GM19023 (cell line): ENCODE results near the gene GREM2.

Experiments used
- ATAC-seq: cut with Tn5 transposase; IDR thresholded peaks from one replicate; pipeline ENCODE4 v1.9.1; 2021; ENCODE audit warnings: mild to moderate bottlenecking, moderate library complexity; ENCODE audit not compliant: unreplicated experiment

GREM2 gene

DNA sequence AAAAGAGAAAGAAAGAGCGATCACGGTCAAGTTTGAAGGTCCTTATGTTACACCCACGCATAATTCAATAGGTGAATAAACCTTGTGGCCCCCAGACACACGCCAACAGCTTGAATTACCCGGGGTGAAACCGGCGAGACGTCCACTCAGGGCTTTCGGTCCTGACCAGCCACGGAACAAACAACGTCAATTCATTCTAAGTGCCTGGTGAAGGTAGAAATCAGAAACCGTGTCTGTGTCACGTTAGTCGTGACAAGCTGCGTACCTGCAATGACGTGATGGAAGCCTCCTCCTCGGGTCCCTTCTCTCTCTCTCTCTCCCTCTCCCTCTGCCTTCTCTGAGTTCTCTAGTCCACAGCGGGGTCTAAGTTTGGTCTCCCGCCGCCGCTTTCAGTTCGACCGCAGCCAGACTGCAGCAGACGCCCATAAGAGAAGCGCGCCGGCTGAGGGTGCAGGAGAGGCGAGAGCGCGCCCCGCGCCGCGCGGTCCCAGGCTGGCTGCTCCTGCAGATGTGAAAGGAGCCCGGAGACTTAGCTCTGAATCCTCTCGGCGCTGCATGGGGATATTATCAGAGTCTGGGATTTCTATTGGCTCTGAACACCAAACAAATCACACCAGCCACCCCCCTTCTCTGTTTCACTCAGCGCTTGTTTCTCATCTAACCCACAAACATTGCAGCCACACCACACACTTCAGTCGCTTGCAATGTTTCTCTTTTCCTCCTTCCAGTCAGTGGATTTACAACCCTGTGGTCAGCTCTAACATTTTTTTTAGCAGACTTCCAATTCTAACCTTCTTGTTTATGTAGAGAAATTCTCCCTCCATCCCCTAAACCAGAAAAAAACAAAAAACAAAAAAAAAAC, at the start of gene GREM2:
Gene GREM2, minus strand, starts transcription at position 537 of the 862 bp plus-strand sequence. CDS start 118,680 bp downstream, outside the sequence.
- peak; percentile 83 for ATAC-seq

- no peak for ATAC-seq
Measured at GRCh38 chr1:240658312-240658960, 46.5 kb upstream of the GREM2 start.

DNA sequence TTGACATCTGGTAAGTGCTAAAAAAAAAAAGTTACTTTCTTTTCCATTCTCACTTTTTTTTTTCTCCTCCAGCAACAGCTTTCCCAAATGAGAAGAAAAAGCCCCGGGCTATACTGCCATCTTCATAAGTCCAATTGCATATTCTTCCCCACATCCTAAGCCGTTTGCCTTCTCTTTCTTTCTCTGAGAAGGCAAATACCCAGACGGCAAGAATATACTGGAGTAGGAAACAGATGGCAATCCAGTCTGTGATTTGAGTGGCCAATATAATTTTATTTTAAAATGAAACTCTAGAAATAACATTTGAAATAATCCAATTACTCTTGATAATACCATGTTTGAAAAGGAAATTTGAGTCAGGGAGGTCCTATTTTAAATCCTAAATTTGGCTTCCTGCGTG, 44.6 kb upstream of the GREM2 start:
- ATAC-seq, result no peak

- no peak for ATAC-seq
Measured at GRCh38 chr1:240652961-240653409, 41.0 kb upstream of the GREM2 start.

GRCh38 chr1:240652549-240652948, 40.6 kb upstream of the GREM2 start:
- ATAC-seq, result no peak

GRCh38 chr1:240650877-240651276, 38.9 kb upstream of the GREM2 start:
- ATAC-seq, result no peak

GRCh38 chr1:240649733-240650721, 38.1 kb upstream of the GREM2 start:
- ATAC-seq, result no peak

GRCh38 chr1:240646571-240647240, 34.8 kb upstream of the GREM2 start:
- ATAC-seq, result no peak

- ATAC-seq, result no peak
Measured at GRCh38 chr1:240644732-240645131, 32.8 kb upstream of the GREM2 start.

DNA sequence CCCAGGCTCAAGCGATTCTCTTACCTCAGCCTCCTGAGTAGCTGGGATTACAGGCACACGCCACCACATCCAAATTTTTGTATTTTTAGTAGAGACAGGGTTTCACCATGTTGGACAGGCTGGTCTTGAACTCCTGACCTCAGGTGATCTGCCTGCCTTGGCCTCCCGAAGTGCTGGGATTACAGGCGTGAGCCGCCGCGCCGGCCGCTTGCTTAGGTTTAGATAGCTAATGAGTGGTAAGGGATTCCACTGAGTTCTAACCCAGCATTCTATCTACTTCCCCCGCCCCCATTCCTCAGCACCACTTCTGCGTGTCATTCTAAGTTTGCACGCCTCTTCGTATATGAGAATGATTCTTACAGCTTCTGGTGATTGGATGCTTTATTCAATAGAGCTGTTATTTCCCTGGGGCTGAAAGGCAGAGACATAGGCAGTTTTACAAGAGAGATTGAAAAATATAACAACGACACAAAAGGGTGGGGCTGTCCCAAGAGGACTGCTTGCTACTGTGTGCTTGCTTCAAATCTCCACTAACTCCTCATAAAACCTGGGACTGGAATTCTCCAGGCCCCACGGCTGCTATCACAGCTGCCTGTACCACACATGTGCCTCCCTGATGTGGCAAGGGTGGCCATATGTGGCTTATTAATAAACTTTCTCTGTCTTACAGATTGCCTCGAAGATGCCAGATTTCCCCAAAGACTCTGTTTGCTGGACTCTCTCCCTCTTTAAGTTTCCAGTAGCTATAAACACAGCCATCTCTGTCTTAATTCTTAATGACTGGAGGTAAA, 23.7 kb upstream of the GREM2 start:
- ATAC-seq, result no peak

GRCh38 chr1:240630409-240630808, 18.5 kb upstream of the GREM2 start:
- ATAC-seq, result no peak

- ATAC-seq, result no peak
Measured at GRCh38 chr1:240621249-240621648, 9.3 kb upstream of the GREM2 start.

- ATAC-seq, result no peak
Measured at GRCh38 chr1:240619906-240620621, 8.1 kb upstream of the GREM2 start.

GRCh38 chr1:240619357-240619756, 7.4 kb upstream of the GREM2 start:
- no peak for ATAC-seq

GRCh38 chr1:240618946-240619345, 7.0 kb upstream of the GREM2 start:
- ATAC-seq, result no peak

DNA sequence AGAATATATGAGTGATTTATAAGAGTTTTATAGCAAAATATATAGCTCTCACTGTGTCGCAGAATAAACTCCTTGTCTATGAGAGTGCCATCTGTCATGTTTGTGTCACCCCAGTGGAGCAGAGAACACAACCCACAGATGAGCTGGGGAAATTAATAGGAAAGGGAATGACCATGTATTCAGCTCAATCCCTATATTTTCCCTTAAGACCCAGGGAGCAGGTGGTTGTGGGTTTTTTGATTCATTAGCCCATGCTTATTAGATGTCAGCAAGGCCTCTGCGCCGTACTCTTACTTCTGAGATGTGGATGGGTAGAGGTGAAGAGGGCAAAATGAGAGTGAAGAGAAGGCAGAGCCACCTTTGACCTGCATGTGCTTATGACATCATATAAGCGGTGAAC, 4.1 kb upstream of the GREM2 start:
- no peak for ATAC-seq

DNA sequence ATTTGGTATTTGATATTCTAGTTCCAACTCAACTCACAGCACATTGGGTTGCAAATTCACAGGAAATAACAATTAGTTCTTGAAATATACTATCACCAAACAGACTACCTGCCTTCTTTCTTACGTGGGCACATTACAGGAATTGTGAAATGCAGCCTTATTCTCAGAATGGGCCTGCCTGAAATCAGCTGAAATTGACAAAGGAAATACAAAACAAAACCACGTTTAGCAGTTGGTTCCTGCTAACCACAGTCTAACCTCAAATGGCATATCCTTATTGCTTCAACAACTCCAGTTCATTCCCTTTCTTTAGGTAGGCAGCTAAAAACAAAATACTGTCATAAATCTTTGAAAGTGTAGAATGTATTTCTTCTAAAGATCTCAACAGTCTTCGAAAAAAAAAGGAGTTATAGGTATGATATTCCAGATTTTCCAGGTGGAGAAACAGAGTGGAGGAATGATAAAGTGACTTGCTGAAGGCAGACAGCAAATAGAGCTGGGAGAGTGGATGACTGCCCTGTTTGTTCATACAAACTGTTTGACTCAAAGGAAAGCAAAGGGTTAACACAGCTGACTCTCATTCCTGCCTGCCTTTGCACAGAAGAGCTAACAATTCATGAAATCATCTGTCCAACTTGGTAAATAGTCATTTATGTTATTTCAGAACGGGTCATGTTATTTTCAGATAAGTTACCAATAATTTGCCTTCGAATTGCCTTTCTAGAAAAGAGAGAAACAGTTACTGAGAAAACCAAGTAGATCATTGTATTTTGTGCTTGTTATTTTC, 1.6 kb upstream of the GREM2 start:
- ATAC-seq, result no peak

GRCh38 chr1:240612811-240613210, 856 bp upstream of the GREM2 start:
- no peak for ATAC-seq
